HG03045 (cell line): Measurements from ENCODE around the gene PLCG2.
A peak's percentile ranks its signal among the peaks of the same experiment; 100 is the strongest.
"Not testable (repeated sequence)": the region's sequence is repeated elsewhere in the genome, so short reads cannot be mapped to it uniquely, and the experiment has no call there.

Source experiments
- ATAC-seq: cut with Tn5 transposase; IDR thresholded peaks from one replicate; pipeline ENCODE4 v1.9.1; 2021; ENCODE audit warnings: mild to moderate bottlenecking, moderate library complexity; ENCODE audit not compliant: unreplicated experiment

Gene PLCG2

GRCh38 chr16:81987706-81988105, 208.6 kb downstream of the PLCG2 start:
- no peak for ATAC-seq

GRCh38 chr16:81992859-81993258, 213.8 kb downstream of the PLCG2 start:
- no peak for ATAC-seq

GRCh38 chr16:81994485-81994884, 215.4 kb downstream of the PLCG2 start:
- ATAC-seq = no peak

GRCh38 chr16:81995651-81996050, 216.6 kb downstream of the PLCG2 start:
- no peak for ATAC-seq

GRCh38 chr16:81996664-81997509, 217.8 kb downstream of the PLCG2 start:
- no peak for ATAC-seq

GRCh38 chr16:81997738-81998137, 218.6 kb downstream of the PLCG2 start:
- ATAC-seq = no peak

GRCh38 chr16:82002831-82003230, 223.7 kb downstream of the PLCG2 start:
- no peak for ATAC-seq

GRCh38 chr16:82004601-82005000, 225.5 kb downstream of the PLCG2 start:
- no peak for ATAC-seq

GRCh38 chr16:82005027-82005830, 226.1 kb downstream of the PLCG2 start:
- no peak for ATAC-seq

GRCh38 chr16:82006036-82006435, 226.9 kb downstream of the PLCG2 start:
- no peak for ATAC-seq

GRCh38 chr16:82007189-82007588, 228.1 kb downstream of the PLCG2 start:
- ATAC-seq = no peak

GRCh38 chr16:82008957-82009592, 230.0 kb downstream of the PLCG2 start:
- ATAC-seq = no peak

GRCh38 chr16:82009789-82010188, 230.7 kb downstream of the PLCG2 start:
- ATAC-seq = not testable (repeated sequence)

- no peak for ATAC-seq
Measured at GRCh38 chr16:82010649-82011048, 231.6 kb downstream of the PLCG2 start.

GRCh38 chr16:82011199-82011641, 232.1 kb downstream of the PLCG2 start, which contains the start of gene SDR42E1:
TSS of gene SDR42E1 (minus strand) at chr16:82011470. CDS start at chr16:82000858, 10,612 bp downstream.
- ATAC-seq = peak; percentile 87
